HG03354 (cell line): Measurements from ENCODE around the gene PHOX2A.

ENCODE experiments used
- ATAC-seq: cut with Tn5 transposase; IDR thresholded peaks from one replicate; pipeline ENCODE4 v1.9.1; 2021; ENCODE audit warnings: mild to moderate bottlenecking; ENCODE audit not compliant: unreplicated experiment, poor library complexity, severe bottlenecking

PHOX2A gene

GRCh38 chr11:72191961-72192381 is 52.0 kb downstream of the PHOX2A start, which contains the start of gene FOLR1:
TSS of gene FOLR1 (plus strand) at chr11:72192140. CDS start at chr11:72192174, 34 bp downstream.
- no peak for ATAC-seq

- ATAC-seq: no peak
Measured at GRCh38 chr11:72190631-72191071, 53.3 kb downstream of the PHOX2A start.

- ATAC-seq: no peak
Measured at GRCh38 chr11:72189455-72190250, 54.3 kb downstream of the PHOX2A start.
